ENCODE data around the gene DMAC2L. TPM values are rescaled to one million over a fixed set of nuclear protein-coding genes. Genes with fewer than 3 reads are reported as not detected.

The DMAC2L gene
- total and polyA plus RNA-seq, 2 donors (not counting 1 experiment from before 2014, with no cell fraction given): 19.0 to 40.0 TPM

DNA sequence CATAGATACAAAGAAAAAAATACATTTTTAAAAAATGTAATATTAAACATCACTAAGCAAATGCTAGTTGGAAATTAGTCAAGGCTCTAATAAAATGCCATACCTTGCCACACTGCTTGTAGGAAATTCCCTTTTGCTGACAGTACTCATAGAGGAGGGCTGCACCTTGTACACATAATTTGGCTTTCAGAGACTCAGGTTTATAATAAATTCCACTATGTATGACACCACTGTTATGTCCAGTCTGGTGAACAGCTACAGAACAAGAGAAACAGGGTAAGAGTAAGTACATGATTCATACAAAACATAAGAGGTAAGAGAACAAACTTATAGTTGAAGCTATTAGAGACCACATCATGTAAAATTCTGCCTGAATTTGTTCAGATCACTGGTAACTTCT is 10.2 kb upstream of the DMAC2L start:
- Histone ChIP-seq H3K4me3 (ENCODE audit: control extremely low read depth in 1 of 5, extremely low read depth in 1 of 5, insufficient read depth in 1 of 5, low read depth in 2 of 5, low read length in 4 of 5) (no peak overlapping the region), H3K4me1 (ENCODE audit: control insufficient read depth in 2 of 2, insufficient read depth in 2 of 2, low read length in 2 of 2) (no peaks in the 10 kb centered on the region), H2AFZ (ENCODE audit: insufficient read depth, low read depth, low read length, poor library complexity, severe bottlenecking) (no peak overlapping the region), H3K27me3 (replicated peaks in 1 of 4; ENCODE audit: control extremely low read depth in 1 of 4, control insufficient read depth in 3 of 4, insufficient read depth in 4 of 4, low read length in 3 of 4) (no peaks in the 10 kb centered on the region), H3K9me3 (ENCODE audit: control extremely low read depth in 1 of 3, control insufficient read depth in 2 of 3, insufficient read depth in 1 of 3, low read length in 2 of 3) (no peaks in the 10 kb centered on the region), H4K20me1 (ENCODE audit: control insufficient read depth, insufficient read depth, low read length, poor library complexity, severe bottlenecking) (no peaks in the 10 kb centered on the region), H3K27ac (ENCODE audit: low read length in 2 of 2) (no peak overlapping the region), H3K36me3 (replicated peaks in 1 of 2; ENCODE audit: control extremely low read depth in 1 of 2, control insufficient read depth in 1 of 2, extremely low read depth in 1 of 2, insufficient read depth in 2 of 2, low read length in 1 of 2) (no peaks in the 10 kb centered on the region), H3K9ac (ENCODE audit: low read length) (no peak overlapping the region), H3K4me2 (replicated peaks; ENCODE audit: low read depth, low read length, poor library complexity, severe bottlenecking) (no peak overlapping the region), H3K79me2 (ENCODE audit: control insufficient read depth, insufficient read depth, low read length) (peaks cover 9% of the 10 kb centered on the region)
- no peak for ATAC-seq (ENCODE audit: low read depth)
- CTCF ChIA-PET: no interaction called here
- no peak for TF ChIP-seq EZH2 (IDR thresholded peaks at IDR 0.05; ENCODE audit: borderline replicate concordance, insufficient read depth, low read depth, low read length, poor library complexity, severe bottlenecking)
- TF ChIP-seq, protein P1, sequence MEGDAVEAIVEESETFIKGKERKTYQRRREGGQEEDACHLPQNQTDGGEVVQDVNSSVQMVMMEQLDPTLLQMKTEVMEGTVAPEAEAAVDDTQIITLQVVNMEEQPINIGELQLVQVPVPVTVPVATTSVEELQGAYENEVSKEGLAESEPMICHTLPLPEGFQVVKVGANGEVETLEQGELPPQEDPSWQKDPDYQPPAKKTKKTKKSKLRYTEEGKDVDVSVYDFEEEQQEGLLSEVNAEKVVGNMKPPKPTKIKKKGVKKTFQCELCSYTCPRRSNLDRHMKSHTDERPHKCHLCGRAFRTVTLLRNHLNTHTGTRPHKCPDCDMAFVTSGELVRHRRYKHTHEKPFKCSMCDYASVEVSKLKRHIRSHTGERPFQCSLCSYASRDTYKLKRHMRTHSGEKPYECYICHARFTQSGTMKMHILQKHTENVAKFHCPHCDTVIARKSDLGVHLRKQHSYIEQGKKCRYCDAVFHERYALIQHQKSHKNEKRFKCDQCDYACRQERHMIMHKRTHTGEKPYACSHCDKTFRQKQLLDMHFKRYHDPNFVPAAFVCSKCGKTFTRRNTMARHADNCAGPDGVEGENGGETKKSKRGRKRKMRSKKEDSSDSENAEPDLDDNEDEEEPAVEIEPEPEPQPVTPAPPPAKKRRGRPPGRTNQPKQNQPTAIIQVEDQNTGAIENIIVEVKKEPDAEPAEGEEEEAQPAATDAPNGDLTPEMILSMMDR (IDR thresholded peaks at IDR 0.05): no peak
- Mint-ChIP-seq H3K27me3 (no peaks in the 10 kb centered on the region), H3K27ac (no peak overlapping the region), H3K4me1 (no peaks in the 10 kb centered on the region), H3K4me3 (no peak overlapping the region), H3K9me3 (ENCODE audit: insufficient read depth) (no peaks in the 10 kb centered on the region)
- POLR2A ChIA-PET: no interaction called here
- intact Hi-C loops (cut with micrococcal nuclease): no loop called here
- DNase-seq: no peak

DNA sequence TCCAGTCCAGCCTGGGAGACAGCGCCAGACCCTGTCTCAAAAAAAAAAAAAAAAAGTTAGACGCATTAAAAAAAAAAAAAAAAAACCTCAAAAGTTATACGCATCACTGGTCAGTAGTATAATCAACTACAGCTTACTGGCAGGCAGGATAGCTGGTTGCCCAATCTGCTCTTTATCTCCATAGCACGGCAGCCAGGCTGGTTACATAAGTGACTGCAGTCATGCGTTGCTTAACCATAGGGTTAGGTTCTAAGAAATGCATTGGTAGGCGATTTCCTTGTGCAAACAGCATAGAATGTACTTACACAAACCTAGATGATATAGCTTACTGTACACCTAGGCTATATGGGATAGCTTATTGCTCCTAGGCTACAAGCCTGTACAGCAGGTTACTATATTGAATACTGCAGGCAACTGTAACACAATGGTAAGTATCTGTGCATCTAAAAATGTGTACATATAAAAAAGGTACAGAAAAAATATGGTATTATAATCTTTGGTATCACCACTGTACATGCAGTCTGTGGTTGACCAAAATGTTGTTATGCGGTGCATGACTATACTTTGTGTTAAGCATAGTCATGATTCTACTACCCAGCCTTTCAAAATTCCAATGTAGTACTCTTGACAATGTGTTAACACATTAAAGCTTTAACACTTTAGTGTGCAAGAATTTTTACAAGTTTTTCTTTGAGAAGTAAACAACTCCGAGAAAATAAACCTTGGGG is 8.2 kb upstream of the DMAC2L start:
- H3K4me3 ChIP-seq (ENCODE audit: control extremely low read depth in 1 of 5, extremely low read depth in 1 of 5, insufficient read depth in 1 of 5, low read depth in 2 of 5, low read length in 4 of 5): no peak overlapping the region
- no peaks in the 10 kb centered on the region for H4K20me1 ChIP-seq (ENCODE audit: control insufficient read depth, insufficient read depth, low read length, poor library complexity, severe bottlenecking)
- no peaks in the 10 kb centered on the region for H3K4me1 Mint-ChIP-seq
- H3K79me2 ChIP-seq (ENCODE audit: control insufficient read depth, insufficient read depth, low read length): peaks cover 26% of the 10 kb centered on the region
- no CpG with 5 or more reads among the region's 8 CpGs for WGBS (ENCODE audit: insufficient coverage)
- no peak for TF ChIP-seq EZH2 (IDR thresholded peaks at IDR 0.05; ENCODE audit: borderline replicate concordance, insufficient read depth, low read depth, low read length, poor library complexity, severe bottlenecking)
- TF ChIP-seq, protein P1 (IDR thresholded peaks at IDR 0.05): no peak
- H3K27ac Mint-ChIP-seq: no peak overlapping the region
- intact Hi-C loops (cut with micrococcal nuclease): no loop called here
- no peaks in the 10 kb centered on the region for H3K9me3 Mint-ChIP-seq (ENCODE audit: insufficient read depth)
- no peak overlapping the region for H3K4me3 Mint-ChIP-seq
- H2AFZ ChIP-seq (ENCODE audit: insufficient read depth, low read depth, low read length, poor library complexity, severe bottlenecking): no peak overlapping the region
- ChIA-PET POLR2A (interaction anchor here (0.7 kb wide), 2 partner anchors 21 to 71 kb away, joined by 3 to 8 read pairs; no protein-coding TSS in a partner anchor), CTCF (no interaction called here)
- H3K4me1 ChIP-seq (ENCODE audit: control insufficient read depth in 2 of 2, insufficient read depth in 2 of 2, low read length in 2 of 2): no peaks in the 10 kb centered on the region
- no peaks in the 10 kb centered on the region for H3K36me3 ChIP-seq (replicated peaks in 1 of 2; ENCODE audit: control extremely low read depth in 1 of 2, control insufficient read depth in 1 of 2, extremely low read depth in 1 of 2, insufficient read depth in 2 of 2, low read length in 1 of 2)
- no peaks in the 10 kb centered on the region for H3K27me3 ChIP-seq (replicated peaks in 1 of 4; ENCODE audit: control extremely low read depth in 1 of 4, control insufficient read depth in 3 of 4, insufficient read depth in 4 of 4, low read length in 3 of 4)
- H3K9ac ChIP-seq (ENCODE audit: low read length): no peak overlapping the region
- no peaks in the 10 kb centered on the region for H3K9me3 ChIP-seq (ENCODE audit: control extremely low read depth in 1 of 3, control insufficient read depth in 2 of 3, insufficient read depth in 1 of 3, low read length in 2 of 3)
- ATAC-seq (ENCODE audit: low read depth): no peak
- H3K4me2 ChIP-seq (replicated peaks; ENCODE audit: low read depth, low read length, poor library complexity, severe bottlenecking): no peak overlapping the region
- no peaks in the 10 kb centered on the region for H3K27me3 Mint-ChIP-seq
- H3K27ac ChIP-seq (ENCODE audit: low read length in 2 of 2): no peak overlapping the region
- DNase-seq: no peak
